Transverse colon (tissue), 3 donors: ENCODE data around the gene CHD8.

ENCODE experiments used
- CTCF ChIP-seq, 5 experiments: fragments of 200-600 bp in 3 of 5; fragments of 450-650 bp in 2 of 5; sonication (generic) in 3 of 5; IDR thresholded peaks; 1 replicate in 2 of 5; 2 replicates in 3 of 5; pipeline ENCODE4 v1.5.1; 2016 to 2017; ENCODE audit warnings: antibody characterized with exemption in 5 of 5, inconsistent platforms in 3 of 5, mild to moderate bottlenecking in 2 of 5, moderate library complexity in 1 of 5
- POLR2A ChIP-seq: fragments of 450-650 bp; IDR thresholded peaks from one replicate; pipeline ENCODE4 v1.6.1; 2016; ENCODE audit warnings: antibody characterized with exemption, mild to moderate bottlenecking, moderate library complexity

- TF ChIP-seq CTCF (IDR thresholded peaks at IDR 0.05) (no peak), POLR2A (no peak)
These were observed 76.6 kb downstream of the CHD8 start for GRCh38 chr14:21379338-21379737.
